ENCODE results near the gene EPB41.

GRCh38 chr1:29157269-29157601, 242.9 kb downstream of the EPB41 start:
- no peak for TF ChIP-seq CTCF (IDR thresholded peaks at IDR 0.05; ENCODE audit: poor library complexity)
- no peak for TF ChIP-seq EZH2 (IDR thresholded peaks at IDR 0.05; ENCODE audit: borderline replicate concordance)

Data from hepatocyte (in vitro differentiated cells).